ENCODE measurements around the gene BCL2.

BCL2 gene

GRCh38 chr18:63078471-63078870 lies 241.1 kb downstream of the BCL2 start:
- no peak for TF ChIP-seq ZFX (IDR thresholded peaks at IDR 0.05)
- no peak for TF ChIP-seq CTCF (conservative IDR thresholded peaks at IDR 0.05)
- no peak overlapping the region for H3K27ac ChIP-seq

GRCh38 chr18:63074981-63075404 lies 244.6 kb downstream of the BCL2 start:
- peak overlapping the region; percentile 89 for H3K27ac ChIP-seq
- TF ChIP-seq ZFX (IDR thresholded peaks at IDR 0.05) (no peak), CTCF (conservative IDR thresholded peaks at IDR 0.05) (0 out of 2 replicates have a peak, but pooled peaks have one; percentile 6)

DNA sequence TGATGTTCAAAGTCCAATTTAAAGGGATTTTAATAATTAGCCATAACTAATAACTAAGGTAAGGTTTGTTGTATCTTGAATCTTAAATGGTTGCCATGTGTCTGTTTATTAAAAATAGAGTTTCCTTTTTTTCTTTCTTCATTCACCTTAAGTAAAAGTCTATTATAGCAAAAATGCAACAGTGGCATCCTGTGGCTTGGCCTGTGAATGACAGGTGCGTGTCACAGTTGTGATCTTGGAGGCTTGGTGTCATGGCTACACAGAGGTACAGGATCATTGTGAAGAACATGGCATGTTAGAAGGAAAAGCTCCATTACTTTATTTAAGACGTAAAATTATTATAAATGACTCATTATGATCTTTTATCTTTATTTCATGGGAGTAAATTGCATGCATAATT lies 246.1 kb downstream of the BCL2 start:
- TF ChIP-seq CTCF (conservative IDR thresholded peaks at IDR 0.05) = peak; percentile 34
- no peak for TF ChIP-seq ZFX (IDR thresholded peaks at IDR 0.05)
- H3K27ac ChIP-seq = no peak overlapping the region

Measured in C4-2B (cell line).